SK-N-SH (cell line): ENCODE measurements around the gene XPR1. TPM values are rescaled to one million over a fixed set of nuclear protein-coding genes. Genes with fewer than 3 reads are reported as not detected.

Experiments
- CTCF ChIA-PET: fragments of 300-600, 350-600 bp; formaldehyde crosslinking; extraction: SDS; loops from one replicate; lab custom pipeline; 2021; lab: Yijun Ruan, JAX
- POLR2A ChIA-PET: fragments of 350-600 bp; sonication (Branson Sonifier 250); formaldehyde crosslinking; extraction: SDS; loops from one replicate; lab custom pipeline; 2020; ENCODE audit warnings: antibody characterized with exemption, inconsistent platforms; lab: Yijun Ruan, JAX
- DNase-seq: peaks from one replicate; pipeline ENCODE4 v3.0.0; 2012
- H2AFZ ChIP-seq: fragments of 200-600 bp; sonication (generic); 2 replicates; pipeline ENCODE4 v1.8.1; 2016; ENCODE audit warnings: antibody characterized with exemption, mild to moderate bottlenecking, low read depth
- H3F3A ChIP-seq: fragments of 200-600 bp; sonication (generic); replicated peaks from 2 replicates; pipeline ENCODE3; 2016; ENCODE audit warnings: antibody characterized with exemption, mild to moderate bottlenecking; ENCODE audit not compliant: insufficient read depth
- H3K27ac ChIP-seq, 2 experiments: fragments of 200-500 bp in 1 of 2; fragments of 200-600 bp in 1 of 2; sonication (Bioruptor generic) in 1 of 2; sonication (generic), shearing (Covaris generic) in 1 of 2; 2 replicates each; pipeline versions ENCODE4 v1.5.1 to v1.6.1; 2014 to 2016; ENCODE audit warnings: low read depth in 2 of 2, inconsistent platforms in 1 of 2, low read length in 1 of 2, mild to moderate bottlenecking in 1 of 2, mixed read lengths in 1 of 2
- H3K27me3 ChIP-seq: fragments of 200-600 bp; sonication (generic), shearing (Covaris generic); 2 replicates; pipeline ENCODE4 v1.6.1; 2016; ENCODE audit warnings: mixed run types; ENCODE audit not compliant: insufficient read depth
- H3K36me3 ChIP-seq, 2 experiments: fragments of 200-500 bp in 1 of 2; fragments of 200-600 bp in 1 of 2; sonication (Bioruptor generic) in 1 of 2; sonication (generic) in 1 of 2; replicated peaks in 1 of 2; 2 replicates each; pipeline versions ENCODE3 to v1.5.1; 2014 to 2016; ENCODE audit warnings: low read length in 1 of 2, mild to moderate bottlenecking in 1 of 2; ENCODE audit not compliant: insufficient read depth in 2 of 2, control insufficient read depth in 1 of 2
- H3K4me1 ChIP-seq, 2 experiments: fragments of 200-500 bp in 1 of 2; fragments of 200-600 bp in 1 of 2; sonication (Bioruptor generic) in 1 of 2; sonication (generic), shearing (Covaris generic) in 1 of 2; 2 replicates each; pipeline versions ENCODE4 v1.5.1 to v1.6.1; 2014 to 2016; ENCODE audit warnings: low read depth in 1 of 2, low read length in 1 of 2, mixed run types in 1 of 2; ENCODE audit not compliant: insufficient read depth in 2 of 2, control insufficient read depth in 1 of 2
- H3K4me2 ChIP-seq: fragments of 200-600 bp; sonication (generic), shearing (Covaris generic); 2 replicates; pipeline ENCODE4 v1.6.1; 2017; ENCODE audit warnings: mixed run types
- H3K4me3 ChIP-seq, 2 experiments: fragments of 200-500 bp in 1 of 2; fragments of 200-600 bp in 1 of 2; sonication (Bioruptor generic) in 1 of 2; sonication (generic), shearing (Covaris generic) in 1 of 2; 2 replicates each; pipeline versions ENCODE4 v1.5.1 to v1.8.1; 2014 to 2016; ENCODE audit warnings: low read depth in 2 of 2, inconsistent platforms in 1 of 2, low read length in 1 of 2, mild to moderate bottlenecking in 1 of 2, mixed read lengths in 1 of 2, moderate library complexity in 1 of 2
- H3K79me2 ChIP-seq: fragments of 200-600 bp; sonication (generic); 2 replicates; pipeline ENCODE4 v1.8.1; 2017; ENCODE audit warnings: mild to moderate bottlenecking; ENCODE audit not compliant: insufficient read depth
- H3K9ac ChIP-seq: fragments of 200-600 bp; sonication (generic); 2 replicates; pipeline ENCODE4 v1.6.1; 2017; ENCODE audit warnings: mixed run types
- H3K9me2 ChIP-seq: fragments of 200-600 bp; sonication (generic); 2 replicates; pipeline ENCODE4 v1.6.1; 2017; ENCODE audit warnings: mixed run types
- H3K9me3 ChIP-seq: fragments of 200-600 bp; sonication (generic); 2 replicates; pipeline ENCODE4 v1.6.1; 2017; ENCODE audit warnings: mixed run types, mild to moderate bottlenecking, moderate library complexity
- H4K20me1 ChIP-seq: fragments of 200-600 bp; sonication (generic); 2 replicates; pipeline ENCODE4 v1.6.1; 2017; ENCODE audit warnings: mild to moderate bottlenecking, mixed run types; ENCODE audit not compliant: insufficient read depth
- ELF1 ChIP-seq: IDR thresholded peaks from 2 replicates; pipeline ENCODE4 v1.4.0; 2012
- EP300 ChIP-seq, 2 experiments: IDR thresholded peaks; 2 replicates each; pipeline versions ENCODE4 v1.4.0 to v1.6.1; 2012; ENCODE audit warnings: borderline replicate concordance in 1 of 2, low read depth in 1 of 2, low read length in 1 of 2
- GATA2 ChIP-seq: sonication (generic); formaldehyde crosslinking; IDR thresholded peaks from 2 replicates; pipeline ENCODE4 v1.5.0; 2020; ENCODE audit warnings: mild to moderate bottlenecking, missing genetic modification reagents
- JUND ChIP-seq: IDR thresholded peaks from 2 replicates; pipeline ENCODE4 v1.4.0; 2012
- MXI1 ChIP-seq: IDR thresholded peaks from 2 replicates; pipeline ENCODE4 v1.6.1; 2012; ENCODE audit warnings: mild to moderate bottlenecking, low read depth, low read length, improper control_type of control experiment
- RCOR1 ChIP-seq: fragments of 150-350 bp; IDR thresholded peaks from 2 replicates; pipeline ENCODE4 v1.6.1; 2017; ENCODE audit warnings: antibody characterized with exemption, low read length
- SIN3A ChIP-seq: IDR thresholded peaks from 2 replicates; pipeline ENCODE4 v1.6.1; 2012; ENCODE audit warnings: low read depth, mild to moderate bottlenecking, low read length, moderate library complexity, borderline replicate concordance
- SMC3 ChIP-seq: IDR thresholded peaks from 2 replicates; pipeline ENCODE4 v1.6.1; 2012; ENCODE audit warnings: low read depth, low read length, improper control_type of control experiment
- TCF12 ChIP-seq: IDR thresholded peaks from 2 replicates; pipeline ENCODE4 v1.4.0; 2012
- TEAD4 ChIP-seq: IDR thresholded peaks from 2 replicates; pipeline ENCODE4 v1.4.0; 2012; ENCODE audit warnings: mild to moderate bottlenecking, borderline replicate concordance; ENCODE audit not compliant: insufficient read depth
- YY1 ChIP-seq: IDR thresholded peaks from 2 replicates; pipeline ENCODE4 v1.4.0; 2012; ENCODE audit warnings: low read depth, mild to moderate bottlenecking
- WGBS: methylation state at CpG from one replicate; pipeline ENCODE4 v1.1.6; 2017; ENCODE audit warnings: low lambda C conversion rate; 5-methylcytosine and 5-hydroxymethylcytosine counted together
- polyA plus RNA-seq, 3 experiments: library from polyadenylated mRNA; depleted of rRNA; stranded (reverse); fragments of >200 nt; gene quantifications; 2 replicates each; pipeline ENCODE4 v1.2.3, GENCODE V29; 2012
- TF ChIP-seq, protein P1 (sequence below): IDR thresholded peaks from 2 replicates; pipeline ENCODE4; 2012
- TF ChIP-seq, protein P2 (sequence below): fragments of 150-350 bp; IDR thresholded peaks from 2 replicates; pipeline ENCODE4 v1.6.1; 2017; ENCODE audit warnings: antibody characterized with exemption, low read length, low read depth, borderline replicate concordance
- TF ChIP-seq, protein P3 (sequence below): IDR thresholded peaks from 2 replicates; pipeline ENCODE4 v1.4.0; 2012; ENCODE audit warnings: low read depth
- TF ChIP-seq, protein P4 (sequence below): fragments of 200-600 bp; sonication (generic); IDR thresholded peaks from 2 replicates; pipeline ENCODE4 v1.6.1; 2017; ENCODE audit warnings: antibody characterized with exemption, mild to moderate bottlenecking, moderate library complexity
- TF ChIP-seq, protein P5 (sequence below): IDR thresholded peaks from 2 replicates; pipeline ENCODE4 v1.4.0; 2012; ENCODE audit warnings: low read depth, borderline replicate concordance

XPR1 gene
- polyA plus RNA-seq, 1 of the 3 experiments (the other 2 are of a cell fraction), result 7.9 TPM

DNA sequence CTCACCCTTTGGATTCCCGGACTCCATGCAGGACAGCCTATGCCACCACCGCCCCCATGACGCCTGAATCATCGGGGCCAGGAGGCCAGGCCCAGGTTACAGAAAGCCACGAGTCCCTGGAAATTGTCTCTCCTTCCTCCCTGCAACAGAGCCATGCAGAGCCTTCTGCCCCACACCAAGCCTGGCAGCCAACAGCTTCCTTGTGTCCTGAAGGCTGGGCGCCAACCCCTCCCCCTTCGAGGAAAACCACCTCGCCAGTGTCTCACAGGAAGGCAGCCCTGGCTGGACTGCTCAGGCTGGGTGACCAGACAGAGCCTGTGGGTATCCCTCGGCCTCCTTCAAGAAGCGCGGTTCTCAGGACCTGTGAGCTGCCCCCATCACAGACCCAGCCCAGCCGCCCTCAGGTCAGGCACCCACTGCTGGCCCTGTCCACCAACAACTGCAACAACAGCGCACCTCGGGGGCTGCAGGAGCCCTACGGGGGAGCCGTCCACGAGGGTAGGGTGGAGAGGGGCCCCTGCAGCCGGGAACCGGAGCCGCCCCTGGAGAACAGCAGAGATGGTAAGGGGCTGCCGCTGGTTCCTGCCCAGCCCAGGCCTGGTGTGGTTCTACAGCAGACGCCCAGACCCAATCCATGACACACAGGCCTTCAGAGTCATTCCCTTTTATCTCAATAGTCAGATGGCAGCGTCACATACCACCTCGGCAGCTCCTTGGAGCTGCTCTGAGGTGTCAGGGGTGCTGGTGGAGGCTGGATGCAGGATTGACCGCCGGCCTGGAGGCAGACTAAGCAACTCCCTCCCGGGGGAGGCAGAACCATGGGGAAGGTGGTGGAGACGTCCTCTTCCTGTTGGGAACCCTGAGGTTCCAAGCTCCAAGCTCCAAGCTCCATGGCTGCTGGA is 304.5 kb downstream of the XPR1 start:
- TF ChIP-seq, protein P1, sequence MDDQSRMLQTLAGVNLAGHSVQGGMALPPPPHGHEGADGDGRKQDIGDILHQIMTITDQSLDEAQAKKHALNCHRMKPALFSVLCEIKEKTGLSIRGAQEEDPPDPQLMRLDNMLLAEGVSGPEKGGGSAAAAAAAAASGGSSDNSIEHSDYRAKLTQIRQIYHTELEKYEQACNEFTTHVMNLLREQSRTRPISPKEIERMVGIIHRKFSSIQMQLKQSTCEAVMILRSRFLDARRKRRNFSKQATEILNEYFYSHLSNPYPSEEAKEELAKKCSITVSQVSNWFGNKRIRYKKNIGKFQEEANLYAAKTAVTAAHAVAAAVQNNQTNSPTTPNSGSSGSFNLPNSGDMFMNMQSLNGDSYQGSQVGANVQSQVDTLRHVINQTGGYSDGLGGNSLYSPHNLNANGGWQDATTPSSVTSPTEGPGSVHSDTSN, result no peak
- TF ChIP-seq, protein P2, sequence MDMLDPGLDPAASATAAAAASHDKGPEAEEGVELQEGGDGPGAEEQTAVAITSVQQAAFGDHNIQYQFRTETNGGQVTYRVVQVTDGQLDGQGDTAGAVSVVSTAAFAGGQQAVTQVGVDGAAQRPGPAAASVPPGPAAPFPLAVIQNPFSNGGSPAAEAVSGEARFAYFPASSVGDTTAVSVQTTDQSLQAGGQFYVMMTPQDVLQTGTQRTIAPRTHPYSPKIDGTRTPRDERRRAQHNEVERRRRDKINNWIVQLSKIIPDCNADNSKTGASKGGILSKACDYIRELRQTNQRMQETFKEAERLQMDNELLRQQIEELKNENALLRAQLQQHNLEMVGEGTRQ, result no peak
- TF ChIP-seq JUND (no peak), GATA2 (CRISPR knock-in tag) (no peak), TCF12 (no peak), RCOR1 (no peak), SIN3A (no peak), TEAD4 (no peak), ELF1 (no peak), MXI1 (no peak), EP300 (IDR thresholded peaks at IDR 0.05; ENCODE audit: borderline replicate concordance in 1 of 2, low read depth in 1 of 2, low read length in 1 of 2) (no peak), SMC3 (no peak), YY1 (no peak)
- TF ChIP-seq, protein P3, sequence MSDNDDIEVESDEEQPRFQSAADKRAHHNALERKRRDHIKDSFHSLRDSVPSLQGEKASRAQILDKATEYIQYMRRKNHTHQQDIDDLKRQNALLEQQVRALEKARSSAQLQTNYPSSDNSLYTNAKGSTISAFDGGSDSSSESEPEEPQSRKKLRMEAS, result no peak
- TF ChIP-seq, protein P4, sequence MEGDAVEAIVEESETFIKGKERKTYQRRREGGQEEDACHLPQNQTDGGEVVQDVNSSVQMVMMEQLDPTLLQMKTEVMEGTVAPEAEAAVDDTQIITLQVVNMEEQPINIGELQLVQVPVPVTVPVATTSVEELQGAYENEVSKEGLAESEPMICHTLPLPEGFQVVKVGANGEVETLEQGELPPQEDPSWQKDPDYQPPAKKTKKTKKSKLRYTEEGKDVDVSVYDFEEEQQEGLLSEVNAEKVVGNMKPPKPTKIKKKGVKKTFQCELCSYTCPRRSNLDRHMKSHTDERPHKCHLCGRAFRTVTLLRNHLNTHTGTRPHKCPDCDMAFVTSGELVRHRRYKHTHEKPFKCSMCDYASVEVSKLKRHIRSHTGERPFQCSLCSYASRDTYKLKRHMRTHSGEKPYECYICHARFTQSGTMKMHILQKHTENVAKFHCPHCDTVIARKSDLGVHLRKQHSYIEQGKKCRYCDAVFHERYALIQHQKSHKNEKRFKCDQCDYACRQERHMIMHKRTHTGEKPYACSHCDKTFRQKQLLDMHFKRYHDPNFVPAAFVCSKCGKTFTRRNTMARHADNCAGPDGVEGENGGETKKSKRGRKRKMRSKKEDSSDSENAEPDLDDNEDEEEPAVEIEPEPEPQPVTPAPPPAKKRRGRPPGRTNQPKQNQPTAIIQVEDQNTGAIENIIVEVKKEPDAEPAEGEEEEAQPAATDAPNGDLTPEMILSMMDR, result no peak
- TF ChIP-seq, protein P5, sequence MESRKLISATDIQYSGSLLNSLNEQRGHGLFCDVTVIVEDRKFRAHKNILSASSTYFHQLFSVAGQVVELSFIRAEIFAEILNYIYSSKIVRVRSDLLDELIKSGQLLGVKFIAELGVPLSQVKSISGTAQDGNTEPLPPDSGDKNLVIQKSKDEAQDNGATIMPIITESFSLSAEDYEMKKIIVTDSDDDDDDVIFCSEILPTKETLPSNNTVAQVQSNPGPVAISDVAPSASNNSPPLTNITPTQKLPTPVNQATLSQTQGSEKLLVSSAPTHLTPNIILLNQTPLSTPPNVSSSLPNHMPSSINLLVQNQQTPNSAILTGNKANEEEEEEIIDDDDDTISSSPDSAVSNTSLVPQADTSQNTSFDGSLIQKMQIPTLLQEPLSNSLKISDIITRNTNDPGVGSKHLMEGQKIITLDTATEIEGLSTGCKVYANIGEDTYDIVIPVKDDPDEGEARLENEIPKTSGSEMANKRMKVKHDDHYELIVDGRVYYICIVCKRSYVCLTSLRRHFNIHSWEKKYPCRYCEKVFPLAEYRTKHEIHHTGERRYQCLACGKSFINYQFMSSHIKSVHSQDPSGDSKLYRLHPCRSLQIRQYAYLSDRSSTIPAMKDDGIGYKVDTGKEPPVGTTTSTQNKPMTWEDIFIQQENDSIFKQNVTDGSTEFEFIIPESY, result no peak
- TF ChIP-seq, all 33 proteins: peak for 0
- WGBS, result 79% methylated on average over 16 of the region's 28 CpGs
- no peak overlapping the region for H3K4me3 ChIP-seq

More for the DNA sequence above, 304.5 kb downstream of the XPR1 start:
- CTCF ChIA-PET, result interaction anchor here (1.2 to 1.4 kb wide), 2 partner anchors 54 to 77 kb away, joined by 3 read pairs; no protein-coding TSS in a partner anchor
- POLR2A ChIA-PET, result interaction anchor here (0.6 kb wide), 3 partner anchors 16 to 119 kb away, joined by 3 to 4 read pairs (median 3); no protein-coding TSS in a partner anchor
- no peak overlapping the region for H3K4me2 ChIP-seq
- no peak overlapping the region for H2AFZ ChIP-seq
- H3K9me2 ChIP-seq, result no peaks in the 10 kb centered on the region
- no peaks in the 10 kb centered on the region for H3K27me3 ChIP-seq
- no peaks in the 10 kb centered on the region for H3K9me3 ChIP-seq
- H3K4me1 ChIP-seq, result peaks cover 0 to 7% of the 10 kb centered on the region in 2 experiments; a peak in 1 of 4 replicates
- no peak for DNase-seq
- H4K20me1 ChIP-seq, result no peaks in the 10 kb centered on the region
- no peak overlapping the region for H3K27ac ChIP-seq
- H3K36me3 ChIP-seq, result no peaks in the 10 kb centered on the region
- H3K79me2 ChIP-seq, result no peaks in the 10 kb centered on the region
- no peaks in the 10 kb centered on the region for H3F3A ChIP-seq
- no peak overlapping the region for H3K9ac ChIP-seq
